Immature natural killer cell (primary cell): ENCODE measurements around the gene FOXA2. TPM values are rescaled to one million over a fixed set of nuclear protein-coding genes. Genes with fewer than 3 reads are reported as not detected.
A peak's percentile ranks its signal among the peaks of the same experiment; 100 is the strongest.

Experiments used
- DNase-seq, 3 donors: peaks; one replicate each; pipeline ENCODE4 v3.0.0; 2022; ENCODE audit warnings: mixed read lengths in 1 of 3
- H3K27ac Mint-ChIP-seq, 6 donors: one replicate each; pipeline ENCODE4 v1.8.0; 2020; ENCODE audit warnings: mixed read lengths in 6 of 6, mild to moderate bottlenecking in 5 of 6, inconsistent platforms in 4 of 6, moderate library complexity in 3 of 6
- H3K27me3 Mint-ChIP-seq, 3 donors: one replicate each; pipeline ENCODE4 v1.8.0; 2020 to 2021; ENCODE audit warnings: low read depth in 3 of 3, mild to moderate bottlenecking in 3 of 3, mixed read lengths in 3 of 3, moderate library complexity in 3 of 3, inconsistent platforms in 1 of 3
- H3K36me3 Mint-ChIP-seq, 3 donors: one replicate each; pipeline ENCODE4 v1.8.0; 2020; ENCODE audit warnings: mixed read lengths in 3 of 3, inconsistent platforms in 2 of 3, mild to moderate bottlenecking in 2 of 3
- H3K4me1 Mint-ChIP-seq, 2 donors: one replicate each; pipeline ENCODE4 v1.8.0; 2020; ENCODE audit warnings: inconsistent platforms in 2 of 2, mild to moderate bottlenecking in 2 of 2, mixed read lengths in 2 of 2, moderate library complexity in 1 of 2
- H3K4me3 Mint-ChIP-seq, 5 donors: one replicate each; pipeline ENCODE4 v1.8.0; 2020; ENCODE audit warnings: mild to moderate bottlenecking in 5 of 5, mixed read lengths in 5 of 5, inconsistent platforms in 3 of 5, moderate library complexity in 3 of 5
- H3K9me3 Mint-ChIP-seq, 6 donors: one replicate each; pipeline ENCODE4 v1.8.0; 2020; ENCODE audit warnings: mild to moderate bottlenecking in 6 of 6, mixed read lengths in 6 of 6, inconsistent platforms in 4 of 6, moderate library complexity in 3 of 6
- polyA plus RNA-seq, 3 donors: library from polyadenylated mRNA; unstranded; fragments of 300-500 nt; fragmentation: Illumina TruSeq; gene quantifications; one replicate each; pipeline ENCODE4 v1.2.3, GENCODE V29; 2021

The FOXA2 gene
- polyA plus RNA-seq, 3 donors from 2014 or later: not detected

DNA sequence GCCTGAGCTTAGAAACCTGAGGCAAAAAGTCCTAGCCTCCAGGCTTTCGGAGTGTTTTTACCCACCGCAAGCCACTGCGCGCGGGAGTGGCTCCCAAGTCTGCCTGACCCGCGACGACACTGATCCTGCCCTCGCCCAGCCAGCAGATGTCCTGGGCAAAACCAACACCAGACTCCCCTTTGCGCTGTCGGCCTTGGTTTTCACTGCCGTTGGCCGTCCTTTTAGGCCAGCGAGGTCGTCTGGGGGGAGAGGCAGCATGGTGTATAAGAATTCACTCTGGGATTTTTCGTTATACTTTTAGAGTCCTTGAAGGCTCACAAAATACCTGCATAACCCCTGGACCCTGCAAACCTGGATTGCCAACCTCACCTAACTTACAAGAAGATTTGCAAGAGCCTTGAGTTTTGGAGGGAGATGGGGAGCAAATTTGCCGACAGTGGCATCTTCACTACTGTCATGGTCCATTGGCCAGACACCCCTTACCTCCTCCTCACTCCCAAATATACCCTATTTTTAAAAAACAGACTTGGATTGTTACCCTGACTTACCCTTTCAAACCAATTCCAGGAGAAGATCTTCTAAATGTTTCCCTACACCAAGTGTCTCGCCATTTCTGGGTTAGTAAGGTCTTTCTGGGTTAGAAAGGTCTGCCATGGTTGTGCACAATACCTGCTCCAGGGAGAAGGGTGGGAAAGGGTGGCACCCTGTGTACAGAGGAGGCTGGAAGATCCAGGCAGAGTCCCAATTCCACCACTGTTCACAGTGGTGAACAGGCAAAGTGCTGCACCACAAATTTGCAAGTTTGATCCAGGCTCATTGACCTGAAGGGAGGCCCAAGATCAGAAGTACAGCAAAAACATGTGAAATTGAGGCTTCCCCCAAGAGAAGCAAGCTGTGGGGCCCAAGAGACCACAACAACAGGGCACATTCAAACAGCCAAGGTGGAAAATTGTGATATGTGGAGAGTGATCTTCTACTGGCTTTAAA, 4.4 kb downstream of the FOXA2 start:
- Mint-ChIP-seq H3K36me3 (peaks cover 0 to 4% (median 0%) of the 10 kb centered on the region in 3 donors), H3K4me1 (no peaks in the 10 kb centered on the region), H3K27me3 (peaks cover 14 to 29% (median 20%) of the 10 kb centered on the region in 3 donors), H3K27ac (no peak overlapping the region), H3K9me3 (peaks cover 0 to 23% (median 0%) of the 10 kb centered on the region in 6 donors), H3K4me3 (no peak overlapping the region)
- no peak for DNase-seq

DNA sequence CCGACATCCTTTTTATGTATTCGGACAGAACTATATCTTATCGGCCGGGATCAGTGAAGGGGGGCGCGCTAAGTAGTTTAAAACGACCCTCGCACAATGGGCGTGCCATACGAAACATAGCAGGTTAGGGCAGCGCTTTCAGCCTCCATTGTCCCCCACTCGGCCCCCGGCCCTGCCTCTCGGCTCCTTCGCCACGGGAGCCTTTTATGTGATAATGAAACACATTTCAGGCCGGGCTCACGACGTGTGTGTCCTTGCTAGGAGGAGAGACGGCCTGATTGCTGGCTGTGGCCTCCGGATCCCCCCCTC, 5.3 kb downstream of the FOXA2 start:
- Mint-ChIP-seq H3K4me3 (no peak overlapping the region), H3K4me1 (no peaks in the 10 kb centered on the region), H3K36me3 (peaks cover 0 to 4% (median 0%) of the 10 kb centered on the region in 3 donors), H3K9me3 (peaks cover 0 to 27% (median 1%) of the 10 kb centered on the region in 6 donors), H3K27ac (no peak overlapping the region), H3K27me3 (peaks cover 14 to 29% (median 27%) of the 10 kb centered on the region in 3 donors)
- no peak for DNase-seq

DNA sequence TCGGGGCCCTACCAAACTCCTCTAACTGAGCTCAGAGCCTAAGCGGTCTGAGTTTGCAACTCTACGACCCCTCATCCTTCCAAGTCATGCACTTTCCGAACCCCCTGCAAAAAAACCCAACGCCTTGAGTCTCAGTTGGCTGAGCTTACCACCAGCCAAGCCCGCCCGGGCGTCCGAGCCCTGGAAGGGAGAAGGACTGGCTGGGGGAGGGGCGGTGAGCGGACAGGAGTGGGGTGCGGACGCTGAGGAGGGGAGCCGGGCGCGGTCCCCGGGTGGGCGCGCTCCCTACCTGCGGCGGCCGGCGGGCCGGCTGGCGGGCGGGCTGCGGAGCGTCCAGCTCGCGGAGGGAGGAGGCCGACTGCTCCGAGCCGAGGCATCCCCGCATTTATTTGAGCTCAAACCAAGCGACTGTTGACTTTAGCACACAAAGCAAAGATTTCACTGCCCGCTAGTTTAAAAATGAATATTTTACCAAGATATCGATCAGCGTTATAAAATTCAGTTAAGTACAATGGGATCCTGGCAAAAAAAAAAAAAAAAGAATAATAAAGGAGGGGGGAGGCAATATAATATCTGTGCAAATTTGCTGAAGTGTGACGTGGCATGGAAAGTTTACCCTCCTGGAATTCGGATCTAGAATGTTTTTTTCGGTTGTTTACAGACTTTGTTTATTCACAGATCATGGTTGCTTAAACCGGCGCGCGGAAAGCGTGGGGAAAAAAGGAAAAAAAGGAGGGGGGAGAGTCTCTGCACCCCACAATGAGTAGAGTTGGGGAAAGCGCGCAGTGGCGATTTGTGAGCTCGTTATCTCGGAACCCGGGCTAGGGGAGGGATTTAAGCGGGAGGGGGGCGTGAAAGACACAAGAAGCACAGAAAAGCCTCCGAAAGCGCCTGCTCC, 5.9 kb downstream of the FOXA2 start:
- Mint-ChIP-seq H3K9me3 (peaks cover 0 to 27% (median 1%) of the 10 kb centered on the region in 6 donors), H3K4me1 (no peaks in the 10 kb centered on the region), H3K36me3 (peaks cover 0 to 4% (median 0%) of the 10 kb centered on the region in 3 donors), H3K27ac (no peak overlapping the region), H3K4me3 (no peak overlapping the region), H3K27me3 (peaks cover 14 to 29% (median 28%) of the 10 kb centered on the region in 3 donors)
- DNase-seq: no peak

DNA sequence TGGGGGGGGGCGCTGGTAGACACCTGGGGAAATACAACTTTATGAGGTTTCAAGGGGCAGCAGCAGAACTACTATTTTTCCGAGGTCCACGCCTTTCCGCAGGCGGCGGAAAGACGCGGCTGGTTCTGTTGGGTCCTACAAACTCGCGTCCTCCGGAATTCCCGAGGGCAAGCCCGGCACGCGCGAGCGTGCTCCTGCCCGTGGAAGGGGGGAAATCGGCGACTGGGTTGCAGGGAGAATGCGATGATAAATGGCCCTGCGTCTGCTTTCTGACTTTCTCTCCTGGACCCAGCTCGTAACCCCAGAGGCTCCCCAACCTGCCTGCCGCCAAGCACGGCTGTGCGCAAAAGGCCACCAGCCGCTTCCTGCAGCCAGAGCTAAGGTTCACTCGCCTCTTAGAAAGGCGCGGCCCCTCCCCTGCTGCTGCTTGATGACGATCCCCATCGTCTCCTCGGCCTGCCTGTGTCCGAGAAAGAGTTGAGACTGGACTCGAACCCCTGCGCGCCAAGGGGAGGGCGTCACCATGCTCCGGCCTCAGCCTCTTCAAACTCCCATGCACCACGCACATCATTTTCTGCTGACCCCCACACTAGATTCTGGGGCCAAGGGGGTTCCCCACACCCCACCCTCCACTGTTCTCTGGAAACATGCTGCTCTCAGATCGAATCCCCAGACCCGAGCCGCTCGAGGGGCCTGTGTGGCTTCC, 6.7 kb downstream of the FOXA2 start:
- DNase-seq: no peak
- H3K27ac Mint-ChIP-seq: no peak overlapping the region
- peaks cover 14 to 29% (median 28%) of the 10 kb centered on the region in 3 donors for H3K27me3 Mint-ChIP-seq
- H3K4me1 Mint-ChIP-seq: no peaks in the 10 kb centered on the region
- peaks cover 0 to 4% (median 0%) of the 10 kb centered on the region in 3 donors for H3K36me3 Mint-ChIP-seq
- peaks cover 0 to 27% (median 1%) of the 10 kb centered on the region in 6 donors for H3K9me3 Mint-ChIP-seq
- H3K4me3 Mint-ChIP-seq: no peak overlapping the region

DNA sequence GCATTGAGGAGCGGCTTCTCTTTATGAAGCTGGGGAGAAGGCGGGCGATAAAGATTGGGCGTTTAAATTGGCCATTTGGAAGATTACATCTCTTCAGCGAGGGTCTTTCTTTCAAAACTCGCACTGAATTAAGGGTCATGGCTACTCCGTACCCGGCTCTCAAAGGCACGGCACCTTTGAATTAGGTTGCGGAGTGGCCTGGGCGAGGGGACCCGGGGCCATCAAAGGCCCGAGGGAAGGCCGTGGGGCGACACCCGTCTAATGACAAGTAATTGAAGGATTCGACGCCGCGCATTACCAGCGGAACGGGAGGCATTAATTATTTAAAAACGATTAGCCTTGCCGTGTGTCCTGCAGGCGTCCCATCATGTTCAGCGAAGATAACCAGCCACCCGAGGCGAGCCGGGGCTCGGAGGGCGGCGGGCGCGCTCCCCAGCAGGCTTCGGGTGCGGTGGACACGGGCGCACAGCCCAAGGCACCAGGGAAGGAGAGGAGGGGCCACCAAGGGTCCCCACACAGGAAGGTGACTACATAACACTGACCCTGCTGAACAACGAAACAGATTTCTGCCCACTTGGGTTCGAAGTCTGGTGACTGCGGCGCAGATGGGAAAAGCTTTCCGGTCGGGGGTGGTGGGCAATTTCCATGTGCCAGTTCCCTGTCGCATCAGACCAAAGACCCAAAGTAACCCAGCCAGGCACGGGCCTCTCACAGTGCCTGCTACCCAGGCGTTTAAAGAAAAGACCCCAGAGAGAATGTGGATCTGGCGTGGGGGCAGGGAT, 7.4 kb downstream of the FOXA2 start:
- no peak for DNase-seq
- H3K4me3 Mint-ChIP-seq: no peak overlapping the region
- peaks cover 0 to 4% (median 0%) of the 10 kb centered on the region in 3 donors for H3K36me3 Mint-ChIP-seq
- H3K27me3 Mint-ChIP-seq: peaks cover 14 to 32% (median 26%) of the 10 kb centered on the region in 3 donors
- H3K27ac Mint-ChIP-seq: no peak overlapping the region
- H3K9me3 Mint-ChIP-seq: peaks cover 0 to 27% (median 1%) of the 10 kb centered on the region in 6 donors
- H3K4me1 Mint-ChIP-seq: no peaks in the 10 kb centered on the region

DNA sequence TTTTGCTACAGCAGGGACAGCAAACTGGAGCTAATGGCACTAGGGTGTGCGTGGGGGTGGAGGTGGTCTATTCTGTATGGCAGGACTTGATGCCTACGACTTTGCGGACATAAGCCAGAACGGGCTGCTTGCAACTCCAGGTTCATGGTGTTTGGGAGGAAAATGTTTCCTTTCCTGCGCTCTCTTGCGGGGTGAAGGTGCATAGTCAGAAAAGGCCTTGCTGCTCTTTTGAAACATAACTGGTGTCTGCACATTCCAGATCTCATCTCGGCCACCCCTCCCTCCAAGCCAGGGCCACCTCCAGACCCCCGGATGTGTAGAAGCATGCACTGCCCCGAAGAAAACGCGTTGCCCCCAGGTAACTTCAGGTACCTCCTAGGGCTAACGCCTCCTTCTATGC, 8.1 kb downstream of the FOXA2 start:
- H3K4me3 Mint-ChIP-seq: no peak overlapping the region
- H3K4me1 Mint-ChIP-seq: no peaks in the 10 kb centered on the region
- no peak for DNase-seq
- no peak overlapping the region for H3K27ac Mint-ChIP-seq
- H3K27me3 Mint-ChIP-seq: peaks cover 12 to 35% (median 24%) of the 10 kb centered on the region in 3 donors
- peaks cover 0 to 22% (median 3%) of the 10 kb centered on the region in 6 donors for H3K9me3 Mint-ChIP-seq
- H3K36me3 Mint-ChIP-seq: peaks cover 0 to 4% (median 4%) of the 10 kb centered on the region in 3 donors

DNA sequence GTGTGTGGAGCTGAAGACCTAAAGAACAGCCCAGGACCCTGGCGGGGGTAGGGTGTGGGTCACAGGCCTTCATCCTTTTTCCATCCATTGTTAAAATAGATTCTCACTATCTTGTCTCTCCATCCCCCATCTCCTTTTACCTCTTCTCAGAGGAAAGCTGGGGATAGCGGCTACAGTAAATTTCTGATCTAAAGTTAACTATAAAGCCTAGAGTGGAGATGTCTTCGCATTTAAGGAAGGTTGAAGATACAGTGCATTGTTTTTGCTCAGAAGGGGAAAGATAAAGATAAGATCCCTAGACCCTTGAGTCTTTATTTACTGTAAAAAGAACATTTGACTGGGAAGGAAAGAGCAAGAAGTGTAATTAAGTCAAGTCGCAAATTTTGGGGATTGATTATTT, 8.6 kb downstream of the FOXA2 start:
- Mint-ChIP-seq H3K36me3 (peaks cover 0 to 9% (median 2%) of the 10 kb centered on the region in 3 donors), H3K4me1 (no peaks in the 10 kb centered on the region), H3K27me3 (peaks cover 14 to 36% (median 26%) of the 10 kb centered on the region in 3 donors), H3K9me3 (peaks cover 0 to 22% (median 5%) of the 10 kb centered on the region in 6 donors), H3K4me3 (no peak overlapping the region), H3K27ac (no peak overlapping the region)
- DNase-seq: no peak

DNA sequence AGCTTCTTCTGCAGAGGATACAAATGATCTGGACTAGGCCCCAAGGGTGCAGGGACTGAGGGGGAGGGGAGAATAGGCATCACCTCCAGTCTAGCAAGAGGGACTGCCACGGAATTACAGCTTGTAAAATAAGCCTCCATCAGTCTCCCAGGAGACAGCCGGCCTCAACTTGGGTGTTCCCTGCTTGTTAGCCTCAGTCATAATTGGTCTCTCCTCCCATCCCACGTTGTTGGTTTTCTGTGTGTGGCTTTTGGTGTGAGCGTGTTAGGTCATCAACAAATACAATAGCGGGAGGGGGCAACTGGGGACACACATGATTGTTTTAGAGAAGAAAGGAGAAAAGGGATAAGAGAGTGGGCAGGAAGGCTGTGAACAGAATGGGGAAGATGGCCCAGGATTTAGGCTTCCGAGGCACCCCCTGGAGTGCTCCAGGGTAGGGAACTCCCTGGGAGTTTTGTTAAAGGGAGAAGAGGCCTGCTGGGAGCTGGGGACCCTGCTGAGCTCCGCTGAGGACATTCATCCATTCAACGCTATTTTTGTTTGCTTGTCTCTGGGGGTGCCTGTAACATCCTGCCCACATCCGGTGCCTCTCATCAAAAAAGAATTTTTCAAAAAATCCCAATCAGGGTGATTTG, 9.2 kb downstream of the FOXA2 start:
- Mint-ChIP-seq H3K27me3 (peaks cover 18 to 37% (median 26%) of the 10 kb centered on the region in 3 donors), H3K4me3 (no peak overlapping the region), H3K36me3 (peaks cover 0 to 9% (median 0%) of the 10 kb centered on the region in 3 donors), H3K27ac (no peak overlapping the region), H3K4me1 (no peaks in the 10 kb centered on the region), H3K9me3 (peaks cover 0 to 19% (median 5%) of the 10 kb centered on the region in 6 donors)
- DNase-seq: no peak

DNA sequence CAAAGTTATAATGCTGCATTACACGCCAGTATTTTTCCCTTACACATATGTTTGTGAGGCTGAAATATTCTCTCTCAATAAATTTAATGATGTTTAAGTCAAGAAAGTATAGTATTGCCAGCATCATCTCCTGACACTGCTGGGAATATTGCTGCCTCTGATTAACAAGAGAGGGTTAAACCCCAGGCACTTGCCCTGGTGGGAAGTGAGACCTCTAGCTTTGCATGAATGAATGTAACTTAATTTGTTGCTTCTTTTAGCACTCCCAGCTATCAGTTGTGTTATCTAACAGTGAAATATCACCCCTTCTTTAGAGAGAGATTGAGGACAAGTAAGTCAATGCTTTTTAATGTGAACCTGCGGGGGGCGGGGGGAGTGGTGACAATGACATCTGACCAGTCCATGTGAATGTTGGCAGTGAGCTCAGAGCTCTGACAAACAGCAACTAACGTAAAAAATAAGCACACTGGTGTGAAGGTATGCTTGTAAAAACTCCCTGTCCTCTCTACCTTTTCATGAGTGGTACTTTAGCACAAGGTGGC, 9.8 kb downstream of the FOXA2 start:
- no peaks in the 10 kb centered on the region for H3K4me1 Mint-ChIP-seq
- H3K9me3 Mint-ChIP-seq: peaks cover 0 to 20% (median 5%) of the 10 kb centered on the region in 6 donors

DNA sequence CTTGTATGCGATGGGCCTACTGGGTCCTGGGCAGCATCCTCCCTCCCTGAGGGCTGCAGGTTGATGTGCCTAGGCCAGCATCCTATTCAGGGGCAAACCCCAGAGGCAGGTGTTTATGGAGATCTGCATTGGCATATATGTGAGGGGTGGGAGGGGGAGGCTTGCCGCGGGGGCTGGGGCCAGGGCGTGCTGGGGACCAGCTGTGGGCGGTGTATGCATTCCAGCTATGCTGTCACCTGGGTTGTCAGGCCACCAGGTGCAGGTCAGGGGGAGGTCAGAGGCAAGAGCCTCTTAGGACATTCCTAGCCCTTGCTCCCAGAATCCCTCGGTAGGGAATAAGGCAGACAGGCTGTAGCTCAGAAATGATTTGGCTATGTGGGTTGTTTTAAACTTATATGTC, 11.9 kb downstream of the FOXA2 start:
- H3K9me3 Mint-ChIP-seq: peaks cover 0 to 29% (median 9%) of the 10 kb centered on the region in 6 donors

More for the DNA sequence above, 9.8 kb downstream of the FOXA2 start:
- H3K36me3 Mint-ChIP-seq: peaks cover 0 to 9% (median 0%) of the 10 kb centered on the region in 3 donors
- no peak for DNase-seq
- no peak overlapping the region for H3K4me3 Mint-ChIP-seq
- no peak overlapping the region for H3K27ac Mint-ChIP-seq
- H3K27me3 Mint-ChIP-seq: peaks cover 21 to 34% (median 26%) of the 10 kb centered on the region in 3 donors

DNA sequence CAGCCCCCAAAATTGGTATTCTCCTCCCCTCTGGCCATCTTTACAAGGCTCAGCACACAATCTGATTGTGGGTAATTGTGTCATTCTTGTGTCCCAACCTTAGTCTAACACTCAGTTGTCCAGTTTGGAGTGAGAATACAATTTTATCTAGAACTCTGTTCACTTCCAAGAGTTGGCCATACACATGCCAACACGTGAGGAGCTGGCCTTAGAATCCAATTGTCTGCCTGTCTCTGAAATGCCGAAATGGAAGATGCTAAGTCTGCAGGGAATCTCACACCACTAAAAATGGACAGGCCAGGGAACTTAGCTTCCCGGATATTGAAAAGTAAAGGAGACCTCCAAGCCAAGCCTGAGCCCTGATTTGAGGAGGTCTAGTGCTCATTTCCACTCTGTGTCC, 12.3 kb downstream of the FOXA2 start:
- Mint-ChIP-seq H3K4me3 (no peak overlapping the region), H3K27me3 (peaks cover 24 to 40% (median 27%) of the 10 kb centered on the region in 3 donors), H3K4me1 (no peaks in the 10 kb centered on the region), H3K27ac (no peak overlapping the region), H3K9me3 (peaks cover 0 to 33% (median 11%) of the 10 kb centered on the region in 6 donors), H3K36me3 (peaks cover 0 to 19% (median 0%) of the 10 kb centered on the region in 3 donors)
- DNase-seq: no peak

More for the DNA sequence above, 11.9 kb downstream of the FOXA2 start:
- H3K27ac Mint-ChIP-seq: no peak overlapping the region
- DNase-seq: no peak
- peaks cover 24 to 36% (median 25%) of the 10 kb centered on the region in 3 donors for H3K27me3 Mint-ChIP-seq
- no peaks in the 10 kb centered on the region for H3K4me1 Mint-ChIP-seq
- peaks cover 0 to 15% (median 0%) of the 10 kb centered on the region in 3 donors for H3K36me3 Mint-ChIP-seq
- no peak overlapping the region for H3K4me3 Mint-ChIP-seq

DNA sequence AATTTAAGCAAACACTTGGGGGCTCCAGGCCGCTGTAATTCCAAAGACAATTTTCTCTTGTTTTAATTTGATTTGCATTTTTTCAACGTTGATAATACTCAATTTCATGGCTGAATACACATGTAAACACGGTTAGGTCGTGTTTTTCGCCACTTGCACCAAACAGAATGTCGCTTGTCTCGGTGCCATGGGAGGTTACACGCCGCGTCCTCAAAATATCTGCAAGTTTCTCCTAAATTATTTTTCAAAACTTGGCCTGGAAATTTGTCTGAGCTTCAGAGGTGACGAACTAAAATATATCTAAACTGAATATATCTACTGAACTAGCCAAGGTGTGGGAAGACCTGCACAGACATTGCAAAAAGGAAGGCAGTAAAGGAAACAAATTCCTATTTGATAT, 15.0 kb downstream of the FOXA2 start:
- Mint-ChIP-seq H3K4me3 (peak overlapping the region in 1 of 5 donors; percentile 38), H3K4me1 (no peaks in the 10 kb centered on the region), H3K27me3 (peaks cover 18 to 35% (median 22%) of the 10 kb centered on the region in 3 donors)

More for the DNA sequence above, 15.0 kb downstream of the FOXA2 start:
- Mint-ChIP-seq H3K36me3 (peaks cover 0 to 19% (median 0%) of the 10 kb centered on the region in 3 donors), H3K27ac (no peak overlapping the region), H3K9me3 (peaks cover 0 to 36% (median 8%) of the 10 kb centered on the region in 6 donors)
- no peak for DNase-seq
